CD14-positive monocyte (primary cell): Measurements from ENCODE around the gene ALPG. TPM values are rescaled to one million over a fixed set of nuclear protein-coding genes. Genes with fewer than 3 reads are reported as not detected.

Experiments
- DNase-seq, 3 donors: peaks; one replicate each; pipeline ENCODE4 v3.0.0-alpha.2; 2011 to 2022
- H2AFZ ChIP-seq: 2 replicates; pipeline ENCODE4 v1.6.0; 2012; ENCODE audit warnings: mild to moderate bottlenecking, low read depth, low read length, inconsistent platforms; ENCODE audit not compliant: insufficient read depth, poor library complexity, severe bottlenecking
- H3K27ac ChIP-seq, 2 donors: 1 replicate in 1 of 2; 2 replicates in 1 of 2; pipeline ENCODE4 v1.5.1; 2012 to 2013; ENCODE audit warnings: low read length in 2 of 2, control low read depth in 1 of 2, inconsistent platforms in 1 of 2, low read depth in 1 of 2, mild to moderate bottlenecking in 1 of 2
- H3K27me3 ChIP-seq, 2 donors: one replicate each; pipeline versions ENCODE4 v1.6.0 to v1.6.1; 2011 to 2013; ENCODE audit warnings: low read length in 2 of 2; ENCODE audit not compliant: control insufficient read depth in 2 of 2, insufficient read depth in 2 of 2
- H3K36me3 ChIP-seq, 2 donors: replicated peaks in 1 of 2; 1 replicate in 1 of 2; 2 replicates in 1 of 2; pipeline versions ENCODE4 v1.5.1 to v1.6.1; 2012 to 2013; ENCODE audit warnings: low read length in 2 of 2, control low read depth in 1 of 2, inconsistent platforms in 1 of 2, mild to moderate bottlenecking in 1 of 2; ENCODE audit not compliant: insufficient read depth in 2 of 2, control insufficient read depth in 1 of 2
- H3K4me1 ChIP-seq, 2 donors: 1 replicate in 1 of 2; 2 replicates in 1 of 2; pipeline versions ENCODE4 v1.5.1 to v1.6.1; 2012 to 2013; ENCODE audit warnings: low read length in 2 of 2, control low read depth in 1 of 2, inconsistent platforms in 1 of 2, mild to moderate bottlenecking in 1 of 2, moderate library complexity in 1 of 2; ENCODE audit not compliant: insufficient read depth in 2 of 2, control insufficient read depth in 1 of 2
- H3K4me2 ChIP-seq: replicated peaks from 2 replicates; pipeline ENCODE3; 2012; ENCODE audit warnings: low read length, moderate library complexity, mild to moderate bottlenecking; ENCODE audit not compliant: poor library complexity, severe bottlenecking; ENCODE audit errors: extremely low read depth
- H3K4me3 ChIP-seq, 3 experiments: fragments of 200-600 bp in 1 of 3; sonication (generic) in 1 of 3; replicated peaks in 1 of 3; 1 replicate in 2 of 3; 2 replicates in 1 of 3; pipeline ENCODE4 v1.5.1; 2011 to 2013; ENCODE audit warnings: low read length in 3 of 3, mild to moderate bottlenecking in 3 of 3, control low read depth in 2 of 3, low read depth in 2 of 3, inconsistent platforms in 1 of 3, moderate library complexity in 1 of 3
- H3K79me2 ChIP-seq: 2 replicates; pipeline ENCODE4 v1.6.0; 2012; ENCODE audit warnings: mild to moderate bottlenecking, control low read depth, inconsistent platforms, low read length, moderate library complexity; ENCODE audit not compliant: insufficient read depth
- H3K9ac ChIP-seq: 2 replicates; pipeline ENCODE4 v1.6.0; 2017; ENCODE audit warnings: low read length, mild to moderate bottlenecking; ENCODE audit not compliant: insufficient read depth, poor library complexity, severe bottlenecking
- H3K9me3 ChIP-seq, 2 donors: replicated peaks in 1 of 2; 1 replicate in 1 of 2; 2 replicates in 1 of 2; pipeline versions ENCODE4 v1.5.1 to v1.6.1; 2012 to 2013; ENCODE audit warnings: low read length in 2 of 2, control low read depth in 1 of 2; ENCODE audit not compliant: control insufficient read depth in 1 of 2, insufficient read depth in 1 of 2
- H4K20me1 ChIP-seq: 2 replicates; pipeline ENCODE4 v1.6.0; 2012; ENCODE audit warnings: mild to moderate bottlenecking, low read length, control low read depth, moderate library complexity; ENCODE audit not compliant: insufficient read depth
- H3K27ac Mint-ChIP-seq, 7 donors: one replicate each; pipeline ENCODE4 v1.8.0; 2020; ENCODE audit warnings: mild to moderate bottlenecking in 7 of 7, mixed read lengths in 7 of 7, moderate library complexity in 6 of 7, inconsistent platforms in 2 of 7
- H3K27me3 Mint-ChIP-seq, 3 donors: one replicate each; pipeline ENCODE4 v1.8.0; 2021 to 2022; ENCODE audit warnings: low read depth in 3 of 3, mild to moderate bottlenecking in 3 of 3, mixed read lengths in 3 of 3, moderate library complexity in 3 of 3, inconsistent platforms in 1 of 3
- H3K36me3 Mint-ChIP-seq, 2 donors: one replicate each; pipeline ENCODE4 v1.8.0; 2020; ENCODE audit warnings: mixed read lengths in 2 of 2, inconsistent platforms in 1 of 2, mild to moderate bottlenecking in 1 of 2
- H3K4me1 Mint-ChIP-seq: one replicate; pipeline ENCODE4 v1.8.0; 2020; ENCODE audit warnings: mild to moderate bottlenecking, mixed read lengths
- H3K4me3 Mint-ChIP-seq, 2 donors: one replicate each; pipeline ENCODE4 v1.8.0; 2020; ENCODE audit warnings: mild to moderate bottlenecking in 2 of 2, mixed read lengths in 2 of 2, moderate library complexity in 1 of 2
- H3K9me3 Mint-ChIP-seq, 7 donors: one replicate each; pipeline ENCODE4 v1.8.0; 2020 to 2022; ENCODE audit warnings: mixed read lengths in 7 of 7, mild to moderate bottlenecking in 6 of 7, moderate library complexity in 6 of 7, inconsistent platforms in 2 of 7
- WGBS: methylation state at CpG from one replicate; pipeline ENCODE4 v1.1.5; 2013; ENCODE audit warnings: missing lambda C conversion rate; ENCODE audit not compliant: insufficient coverage; 5-methylcytosine and 5-hydroxymethylcytosine counted together
- intact Hi-C, 2 donors: fragments of 100-400 bp; cut with micrococcal nuclease; formaldehyde crosslinking; loops; one replicate each; pipeline versions ENCODE4 v1.15.0 to v1.15.1; 2023
- polyA plus RNA-seq, 3 donors: library from polyadenylated mRNA; depleted of rRNA in 1 of 3; unstranded in 2 of 3; stranded (reverse) in 1 of 3; fragments of 300-500 nt in 2 of 3; fragments of >200 nt in 1 of 3; fragmentation: Illumina TruSeq in 2 of 3; gene quantifications; 1 replicate in 2 of 3; 2 replicates in 1 of 3; pipeline ENCODE4 v1.2.3, GENCODE V29; 2012 to 2021
- TF ChIP-seq, protein P1 (sequence below): fragments of 200-600 bp; IDR thresholded peaks from one replicate; pipeline ENCODE4 v1.8.0; 2022; ENCODE audit warnings: antibody characterized with exemption, mild to moderate bottlenecking

The ALPG gene
- polyA plus RNA-seq, 3 donors, result not detected

DNA sequence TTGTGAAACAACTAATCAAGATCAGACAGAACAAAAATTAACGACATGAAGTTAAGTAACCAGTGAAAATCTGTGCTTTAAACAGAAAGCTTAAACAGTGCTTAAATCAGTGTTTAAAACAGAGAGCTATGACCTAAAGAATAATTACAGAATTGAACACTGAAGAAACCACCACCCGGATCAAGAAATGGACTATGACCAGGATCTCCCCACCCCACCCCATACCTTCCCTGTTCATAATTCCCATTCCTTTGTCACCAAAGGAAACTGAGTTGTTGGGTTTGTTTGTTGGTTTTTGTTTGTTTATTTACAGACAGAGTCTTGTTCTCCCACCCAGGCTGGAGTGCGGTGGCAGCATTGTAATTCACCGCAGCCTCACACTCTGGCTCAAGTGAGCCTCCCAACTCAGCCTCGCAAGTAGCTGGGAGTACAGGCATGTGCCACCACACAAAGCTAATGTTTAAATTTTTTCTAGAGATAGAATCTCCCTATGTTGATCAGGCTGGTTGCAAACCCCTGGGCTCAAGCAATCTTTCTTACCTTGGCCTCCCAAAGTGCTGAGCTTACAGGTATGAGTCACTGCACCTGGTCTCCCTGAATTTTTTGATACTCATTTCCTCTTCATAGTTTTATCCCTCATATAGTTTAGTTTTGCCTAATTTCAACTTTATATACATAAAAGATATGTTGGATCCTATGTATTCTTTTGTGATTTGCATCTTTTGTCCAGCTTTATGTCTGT, 8.2 kb upstream of the ALPG start:
- H3K9ac ChIP-seq, result no peak overlapping the region
- DNase-seq, result no peak
- Mint-ChIP-seq H3K9me3 (no peaks in the 10 kb centered on the region), H3K36me3 (no peaks in the 10 kb centered on the region), H3K27me3 (peaks cover 10 to 19% (median 16%) of the 10 kb centered on the region in 3 donors), H3K4me3 (no peak overlapping the region), H3K4me1 (no peaks in the 10 kb centered on the region), H3K27ac (no peak overlapping the region)
- H3K27ac ChIP-seq, result no peak overlapping the region
- H3K36me3 ChIP-seq, result no peaks in the 10 kb centered on the region
- no peaks in the 10 kb centered on the region for H3K27me3 ChIP-seq
- H3K4me1 ChIP-seq, result no peaks in the 10 kb centered on the region
- no peaks in the 10 kb centered on the region for H4K20me1 ChIP-seq
- H3K79me2 ChIP-seq, result no peaks in the 10 kb centered on the region
- H3K9me3 ChIP-seq, result no peaks in the 10 kb centered on the region
- intact Hi-C loops, result no loop called here
- TF ChIP-seq, protein P1, sequence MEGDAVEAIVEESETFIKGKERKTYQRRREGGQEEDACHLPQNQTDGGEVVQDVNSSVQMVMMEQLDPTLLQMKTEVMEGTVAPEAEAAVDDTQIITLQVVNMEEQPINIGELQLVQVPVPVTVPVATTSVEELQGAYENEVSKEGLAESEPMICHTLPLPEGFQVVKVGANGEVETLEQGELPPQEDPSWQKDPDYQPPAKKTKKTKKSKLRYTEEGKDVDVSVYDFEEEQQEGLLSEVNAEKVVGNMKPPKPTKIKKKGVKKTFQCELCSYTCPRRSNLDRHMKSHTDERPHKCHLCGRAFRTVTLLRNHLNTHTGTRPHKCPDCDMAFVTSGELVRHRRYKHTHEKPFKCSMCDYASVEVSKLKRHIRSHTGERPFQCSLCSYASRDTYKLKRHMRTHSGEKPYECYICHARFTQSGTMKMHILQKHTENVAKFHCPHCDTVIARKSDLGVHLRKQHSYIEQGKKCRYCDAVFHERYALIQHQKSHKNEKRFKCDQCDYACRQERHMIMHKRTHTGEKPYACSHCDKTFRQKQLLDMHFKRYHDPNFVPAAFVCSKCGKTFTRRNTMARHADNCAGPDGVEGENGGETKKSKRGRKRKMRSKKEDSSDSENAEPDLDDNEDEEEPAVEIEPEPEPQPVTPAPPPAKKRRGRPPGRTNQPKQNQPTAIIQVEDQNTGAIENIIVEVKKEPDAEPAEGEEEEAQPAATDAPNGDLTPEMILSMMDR, result no peak
- no peak overlapping the region for H3K4me3 ChIP-seq
- H3K4me2 ChIP-seq, result no peak overlapping the region
- WGBS, result 100% methylated on average over 2 of the region's 5 CpGs
- no peak overlapping the region for H2AFZ ChIP-seq

GRCh38 chr2:232400256-232401015, 6.2 kb upstream of the ALPG start:
- H3K27ac Mint-ChIP-seq, result no peak overlapping the region

More at GRCh38 chr2:232400256-232401015, 6.2 kb upstream of the ALPG start:
- DNase-seq, result no peak
- no peaks in the 10 kb centered on the region for H3K9me3 Mint-ChIP-seq
- no peak overlapping the region for H3K4me3 Mint-ChIP-seq
- Histone ChIP-seq H3K9me3 (no peaks in the 10 kb centered on the region), H4K20me1 (no peaks in the 10 kb centered on the region), H3K4me1 (no peaks in the 10 kb centered on the region), H3K36me3 (no peaks in the 10 kb centered on the region), H3K9ac (no peak overlapping the region), H3K4me3 (no peak overlapping the region), H3K27me3 (no peaks in the 10 kb centered on the region), H3K4me2 (no peak overlapping the region), H2AFZ (no peak overlapping the region), H3K27ac (no peak overlapping the region), H3K79me2 (no peaks in the 10 kb centered on the region)
- H3K27me3 Mint-ChIP-seq, result peaks cover 6 to 26% (median 16%) of the 10 kb centered on the region in 3 donors
- H3K4me1 Mint-ChIP-seq, result no peaks in the 10 kb centered on the region
- intact Hi-C loops, result no loop called here
- WGBS, result 90% methylated on average over 2 of the region's 9 CpGs
- TF ChIP-seq, protein P1, result no peak
- H3K36me3 Mint-ChIP-seq, result no peaks in the 10 kb centered on the region
